ENCODE measurements around the gene ZBTB46. TPM values are rescaled to one million over a fixed set of nuclear protein-coding genes. Genes with fewer than 3 reads are reported as not detected.

ZBTB46 gene
- total RNA-seq, 1 experiment from 2014 or later, result 27.1 TPM

DNA sequence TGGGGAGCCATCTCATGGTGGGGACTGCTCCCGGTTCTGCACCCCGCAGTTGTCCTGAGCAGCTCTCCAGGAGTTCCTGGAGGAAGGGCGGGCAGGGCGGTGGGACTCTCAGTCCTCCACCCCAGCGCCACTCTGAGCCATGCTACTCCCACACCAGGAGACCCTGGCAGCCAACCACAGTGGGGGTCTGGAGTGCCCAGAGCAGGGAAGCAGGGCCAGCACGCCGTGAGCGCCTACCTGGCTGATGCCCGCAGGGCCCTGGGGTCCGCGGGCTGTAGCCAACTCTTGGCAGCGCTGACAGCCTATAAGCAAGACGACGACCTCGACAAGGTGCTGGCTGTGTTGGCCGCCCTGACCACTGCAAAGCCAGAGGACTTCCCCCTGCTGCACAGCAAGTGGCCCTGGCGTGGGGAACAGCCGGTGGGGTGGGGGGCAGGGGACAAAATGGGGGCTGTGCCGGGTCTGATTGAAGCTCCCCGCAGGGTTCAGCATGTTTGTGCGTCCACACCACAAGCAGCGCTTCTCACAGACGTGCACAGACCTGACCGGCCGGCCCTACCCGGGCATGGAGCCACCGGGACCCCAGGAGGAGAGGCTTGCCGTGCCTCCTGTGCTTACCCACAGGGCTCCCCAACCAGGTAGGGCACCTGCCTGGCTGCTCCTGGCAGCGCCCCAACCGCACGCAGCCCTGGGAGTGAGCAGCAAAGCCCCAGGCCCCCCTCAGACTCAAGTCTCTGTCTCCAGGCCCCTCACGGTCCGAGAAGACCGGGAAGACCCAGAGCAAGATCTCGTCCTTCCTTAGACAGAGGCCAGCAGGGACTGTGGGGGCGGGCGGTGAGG lies 136.3 kb downstream of the ZBTB46 start:
- no peak overlapping the region for H2BK12ac ChIP-seq (ENCODE audit: insufficient read length, low read depth, low read length)
- H3K36me3 Mint-ChIP-seq (ENCODE audit: insufficient read depth in 1 of 3, low read depth in 3 of 3), result peaks cover 14 to 20% (median 17%) of the 10 kb centered on the region in 3 experiments; a peak in 6 of 7 replicates
- H3K27ac ChIP-seq (ENCODE audit: insufficient read length, low read depth, low read length), result no peak overlapping the region
- peaks cover 2 to 10% of the 10 kb centered on the region in 2 experiments for H3K4me1 Mint-ChIP-seq
- H3K27ac Mint-ChIP-seq, result no peak overlapping the region
- no peak overlapping the region for H4K8ac ChIP-seq (replicated peaks; ENCODE audit: insufficient read length, low read depth, low read length)
- H2AK5ac ChIP-seq (ENCODE audit: insufficient read length, low read length), result no peak overlapping the region
- no peak overlapping the region for H3K4me3 Mint-ChIP-seq
- H4K91ac ChIP-seq (ENCODE audit: insufficient read length, low read depth, low read length), result no peak overlapping the region
- H2BK15ac ChIP-seq (ENCODE audit: low read depth, low read length), result no peak overlapping the region
- no peak overlapping the region for H3K14ac ChIP-seq (ENCODE audit: insufficient read depth, low read length)
- H3K4me1 ChIP-seq (ENCODE audit: insufficient read depth, low read length), result no peaks in the 10 kb centered on the region
- no peak overlapping the region for H2BK120ac ChIP-seq (ENCODE audit: low read depth, low read length, poor library complexity, severe bottlenecking)
- no peaks in the 10 kb centered on the region for H3K79me1 ChIP-seq (ENCODE audit: insufficient read depth, low read depth, low read length, poor library complexity, severe bottlenecking)
- no peak overlapping the region for H3K4me2 ChIP-seq (ENCODE audit: insufficient read depth, insufficient read length, low read length)
- H3K9me3 Mint-ChIP-seq, result peaks cover 3 to 5% of the 10 kb centered on the region in 2 experiments; a peak in 3 of 5 replicates
- no peaks in the 10 kb centered on the region for H3K9me3 ChIP-seq (ENCODE audit: control insufficient read depth, low read depth, low read length)
- no peak overlapping the region for H3K18ac ChIP-seq (ENCODE audit: insufficient read length, low read depth, low read length)
- H2BK5ac ChIP-seq (ENCODE audit: insufficient read length, low read length), result no peak overlapping the region
- H4K5ac ChIP-seq (ENCODE audit: insufficient read length, low read depth, low read length), result no peak overlapping the region
- no peak overlapping the region for H3K56ac ChIP-seq (ENCODE audit: insufficient read length, low read depth, low read length)
- H3K9ac ChIP-seq (ENCODE audit: extremely low read depth, insufficient read length, low read length), result no peak overlapping the region
- no peak for DNase-seq
- no peak overlapping the region for H2AFZ ChIP-seq (ENCODE audit: low read length)
- H3K23ac ChIP-seq (ENCODE audit: insufficient read length, low read depth, low read length), result no peak overlapping the region
- no peak overlapping the region for H3T11ph ChIP-seq (ENCODE audit: low read length)
- WGBS (ENCODE audit: extremely low coverage, insufficient read length, low lambda C conversion rate), result no CpG with 5 or more reads among the region's 37 CpGs
- no peaks in the 10 kb centered on the region for H3K27me3 ChIP-seq (ENCODE audit: insufficient read depth, low read length)
- H3K4ac ChIP-seq (ENCODE audit: low read depth, low read length), result no peak overlapping the region
- no peak overlapping the region for H2BK20ac ChIP-seq (ENCODE audit: low read depth, low read length, poor library complexity, severe bottlenecking)
- TF ChIP-seq, protein P1, sequence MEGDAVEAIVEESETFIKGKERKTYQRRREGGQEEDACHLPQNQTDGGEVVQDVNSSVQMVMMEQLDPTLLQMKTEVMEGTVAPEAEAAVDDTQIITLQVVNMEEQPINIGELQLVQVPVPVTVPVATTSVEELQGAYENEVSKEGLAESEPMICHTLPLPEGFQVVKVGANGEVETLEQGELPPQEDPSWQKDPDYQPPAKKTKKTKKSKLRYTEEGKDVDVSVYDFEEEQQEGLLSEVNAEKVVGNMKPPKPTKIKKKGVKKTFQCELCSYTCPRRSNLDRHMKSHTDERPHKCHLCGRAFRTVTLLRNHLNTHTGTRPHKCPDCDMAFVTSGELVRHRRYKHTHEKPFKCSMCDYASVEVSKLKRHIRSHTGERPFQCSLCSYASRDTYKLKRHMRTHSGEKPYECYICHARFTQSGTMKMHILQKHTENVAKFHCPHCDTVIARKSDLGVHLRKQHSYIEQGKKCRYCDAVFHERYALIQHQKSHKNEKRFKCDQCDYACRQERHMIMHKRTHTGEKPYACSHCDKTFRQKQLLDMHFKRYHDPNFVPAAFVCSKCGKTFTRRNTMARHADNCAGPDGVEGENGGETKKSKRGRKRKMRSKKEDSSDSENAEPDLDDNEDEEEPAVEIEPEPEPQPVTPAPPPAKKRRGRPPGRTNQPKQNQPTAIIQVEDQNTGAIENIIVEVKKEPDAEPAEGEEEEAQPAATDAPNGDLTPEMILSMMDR (conservative IDR thresholded peaks at IDR 0.05), result no peak
- H3K79me2 ChIP-seq (ENCODE audit: insufficient read depth, low read length), result no peaks in the 10 kb centered on the region
- H3K23me2 ChIP-seq (ENCODE audit: insufficient read length, low read depth, low read length, poor library complexity, severe bottlenecking), result peaks cover 4% of the 10 kb centered on the region
- H3K27me3 Mint-ChIP-seq (ENCODE audit: low read depth), result peaks cover 6% of the 10 kb centered on the region
- no peaks in the 10 kb centered on the region for H4K20me1 ChIP-seq (ENCODE audit: control insufficient read depth, insufficient read depth, insufficient read length)
